HCT116 (cell line): ENCODE data around the gene ABR.

Source experiments
- JUND ChIP-seq: IDR thresholded peaks from 2 replicates; pipeline ENCODE4 v1.6.1; 2012
- POLR2A ChIP-seq: IDR thresholded peaks from 2 replicates; pipeline ENCODE4 v1.7.0; 2011; ENCODE audit warnings: borderline replicate concordance; ENCODE audit not compliant: insufficient read depth, insufficient read length; ENCODE audit errors: extremely low read depth
- ZFX ChIP-seq: fragments of 450-650 bp; IDR thresholded peaks from 2 replicates; pipeline ENCODE4 v1.6.1; 2017
- TF ChIP-seq, protein P1 (sequence below), 3 experiments: fragments of 200-600 bp in 1 of 3; sonication (generic) in 1 of 3; IDR thresholded peaks in 2 of 3; conservative IDR thresholded peaks in 1 of 3; 2 replicates each; pipeline ENCODE4 v1.5.1; 2012 to 2017; ENCODE audit warnings: low read depth in 2 of 3, low read length in 2 of 3, antibody characterized with exemption in 1 of 3, borderline replicate concordance in 1 of 3, control low read depth in 1 of 3, mild to moderate bottlenecking in 1 of 3, mixed read lengths in 1 of 3, mixed run types in 1 of 3, moderate library complexity in 1 of 3; ENCODE audit not compliant: insufficient read depth in 1 of 3

DNA sequence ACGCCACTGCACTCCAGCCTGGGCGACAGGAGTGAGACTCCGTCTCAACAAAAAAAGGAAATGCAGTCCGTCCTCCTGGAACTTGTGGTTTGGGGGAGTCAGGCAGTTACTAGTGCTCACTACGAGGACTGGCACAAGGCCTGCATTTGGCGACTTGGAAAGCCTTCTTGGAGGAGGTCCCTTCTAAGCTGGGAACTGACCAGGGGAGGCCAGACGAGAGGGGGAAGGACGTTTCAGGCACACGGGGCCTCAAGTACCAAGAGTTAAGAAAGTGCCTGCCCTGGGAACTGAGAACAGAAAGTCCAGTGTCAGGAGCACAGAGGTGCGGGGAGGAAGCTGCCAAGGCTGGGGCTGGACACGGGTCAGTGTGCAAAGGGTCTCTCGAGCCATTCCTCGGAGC, 89.9 kb downstream of the ABR start:
- TF ChIP-seq, protein P1, sequence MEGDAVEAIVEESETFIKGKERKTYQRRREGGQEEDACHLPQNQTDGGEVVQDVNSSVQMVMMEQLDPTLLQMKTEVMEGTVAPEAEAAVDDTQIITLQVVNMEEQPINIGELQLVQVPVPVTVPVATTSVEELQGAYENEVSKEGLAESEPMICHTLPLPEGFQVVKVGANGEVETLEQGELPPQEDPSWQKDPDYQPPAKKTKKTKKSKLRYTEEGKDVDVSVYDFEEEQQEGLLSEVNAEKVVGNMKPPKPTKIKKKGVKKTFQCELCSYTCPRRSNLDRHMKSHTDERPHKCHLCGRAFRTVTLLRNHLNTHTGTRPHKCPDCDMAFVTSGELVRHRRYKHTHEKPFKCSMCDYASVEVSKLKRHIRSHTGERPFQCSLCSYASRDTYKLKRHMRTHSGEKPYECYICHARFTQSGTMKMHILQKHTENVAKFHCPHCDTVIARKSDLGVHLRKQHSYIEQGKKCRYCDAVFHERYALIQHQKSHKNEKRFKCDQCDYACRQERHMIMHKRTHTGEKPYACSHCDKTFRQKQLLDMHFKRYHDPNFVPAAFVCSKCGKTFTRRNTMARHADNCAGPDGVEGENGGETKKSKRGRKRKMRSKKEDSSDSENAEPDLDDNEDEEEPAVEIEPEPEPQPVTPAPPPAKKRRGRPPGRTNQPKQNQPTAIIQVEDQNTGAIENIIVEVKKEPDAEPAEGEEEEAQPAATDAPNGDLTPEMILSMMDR (IDR thresholded peaks at IDR 0.05 in 2 of 3, conservative IDR thresholded peaks at IDR 0.05 in 1 of 3; ENCODE audit: borderline replicate concordance in 1 of 3, insufficient read depth in 1 of 3, low read depth in 2 of 3, low read length in 2 of 3), result no peak
- TF ChIP-seq POLR2A, result no peak
- no peak for TF ChIP-seq ZFX
- TF ChIP-seq JUND, result no peak
